GM23338 (cell line): ENCODE measurements around the gene GSX2. TPM values are rescaled to one million over a fixed set of nuclear protein-coding genes. Genes with fewer than 3 reads are reported as not detected.

Source experiments
- ATAC-seq: fragments of 200-7000 bp; cut with Tn5 transposase; 3 replicates; pipeline ENCODE4 v1.9.1; 2020
- DNase-seq: peaks from one replicate; pipeline ENCODE4 v3.0.0-alpha.2; 2015; ENCODE audit warnings: low spot score
- H2AFZ ChIP-seq: fragments of 200-600 bp; sonication (generic); 2 replicates; pipeline ENCODE4 v1.8.0; 2016; ENCODE audit warnings: antibody characterized with exemption, mild to moderate bottlenecking, moderate library complexity
- H3F3A ChIP-seq: fragments of 200-600 bp; sonication (generic); replicated peaks from 2 replicates; pipeline ENCODE4 v1.8.0; 2017; ENCODE audit warnings: antibody characterized with exemption, mixed run types, low read depth
- H3K27ac ChIP-seq: fragments of 200-600 bp; sonication (generic); 2 replicates; pipeline ENCODE4 v1.6.1; 2016; ENCODE audit warnings: low read depth
- H3K27me3 ChIP-seq: fragments of 200-600 bp; sonication (generic); 2 replicates; pipeline ENCODE4 v1.8.0; 2016; ENCODE audit warnings: mild to moderate bottlenecking, mixed run types, moderate library complexity; ENCODE audit not compliant: insufficient read depth
- H3K36me3 ChIP-seq: fragments of 200-600 bp; sonication (generic); 2 replicates; pipeline ENCODE4 v1.8.0; 2016; ENCODE audit warnings: mild to moderate bottlenecking; ENCODE audit not compliant: insufficient read depth
- H3K4me1 ChIP-seq: fragments of 200-600 bp; sonication (generic); 2 replicates; pipeline ENCODE4 v1.8.0; 2016; ENCODE audit warnings: mild to moderate bottlenecking, moderate library complexity; ENCODE audit not compliant: insufficient read depth
- H3K4me2 ChIP-seq: fragments of 200-600 bp; sonication (generic); 2 replicates; pipeline ENCODE4 v1.7.1; 2017; ENCODE audit warnings: mixed run types
- H3K4me3 ChIP-seq: fragments of 200-600 bp; sonication (generic); 2 replicates; pipeline ENCODE4 v1.6.1; 2016; ENCODE audit warnings: mixed run types
- H3K79me2 ChIP-seq: fragments of 200-600 bp; sonication (generic); replicated peaks from 2 replicates; pipeline ENCODE4 v1.8.0; 2017; ENCODE audit warnings: mild to moderate bottlenecking; ENCODE audit not compliant: insufficient read depth
- H3K9me2 ChIP-seq: fragments of 200-600 bp; sonication (generic); 2 replicates; pipeline ENCODE4 v1.8.0; 2017; ENCODE audit not compliant: insufficient read depth
- H4K20me1 ChIP-seq: fragments of 200-600 bp; sonication (generic); replicated peaks from 2 replicates; pipeline ENCODE4 v1.8.0; 2017; ENCODE audit warnings: mild to moderate bottlenecking; ENCODE audit not compliant: insufficient read depth
- H3K27ac Mint-ChIP-seq: 2 replicates; pipeline ENCODE4 v1.8.0; 2020; ENCODE audit warnings: inconsistent platforms, mild to moderate bottlenecking, moderate library complexity, mixed read lengths
- H3K27me3 Mint-ChIP-seq: 3 replicates; pipeline ENCODE4 v1.8.0; 2022; ENCODE audit warnings: low read depth, mild to moderate bottlenecking, moderate library complexity, mixed read lengths, inconsistent platforms; ENCODE audit not compliant: insufficient read depth, poor library complexity
- H3K36me3 Mint-ChIP-seq: 3 replicates; pipeline ENCODE4 v1.8.0; 2021; ENCODE audit warnings: low read depth, mild to moderate bottlenecking, inconsistent platforms, moderate library complexity, mixed read lengths
- H3K4me1 Mint-ChIP-seq: 3 replicates; pipeline ENCODE4 v1.8.0; 2020; ENCODE audit warnings: mild to moderate bottlenecking, inconsistent platforms, mixed read lengths
- H3K4me3 Mint-ChIP-seq: 3 replicates; pipeline ENCODE4 v1.8.0; 2021; ENCODE audit warnings: moderate library complexity, mild to moderate bottlenecking, inconsistent platforms, mixed read lengths
- H3K9me3 Mint-ChIP-seq: 3 replicates; pipeline ENCODE4 v1.8.0; 2020; ENCODE audit warnings: moderate library complexity, mild to moderate bottlenecking, inconsistent platforms, mixed read lengths
- EZH2phosphoT487 ChIP-seq: fragments of 200-600 bp; sonication (generic); IDR thresholded peaks from one replicate; pipeline ENCODE4 v1.8.1; 2018; ENCODE audit warnings: antibody characterized with exemption; ENCODE audit not compliant: unreplicated experiment
- JUNB ChIP-seq: IDR thresholded peaks from one replicate; pipeline ENCODE4 v1.6.1; 2016; ENCODE audit warnings: antibody characterized with exemption; ENCODE audit not compliant: unreplicated experiment
- NANOG ChIP-seq: IDR thresholded peaks from 2 replicates; pipeline ENCODE4 v1.6.1; 2016; ENCODE audit warnings: antibody characterized with exemption, borderline replicate concordance
- STAT1 ChIP-seq: IDR thresholded peaks from one replicate; pipeline ENCODE4 v1.6.1; 2016; ENCODE audit warnings: antibody characterized with exemption; ENCODE audit not compliant: unreplicated experiment
- ZNF114 ChIP-seq: fragments of 250-450 bp; sonication (Bioruptor Pico); IDR thresholded peaks from 2 replicates; pipeline ENCODE4 v1.5.0; 2020; ENCODE audit warnings: mild to moderate bottlenecking, moderate library complexity
- polyA plus RNA-seq: library from polyadenylated mRNA; unstranded; fragments of >200 nt; fragmentation: Nextera tagmentation; extraction: Ambion mirVana; gene quantifications from 2 replicates; pipeline ENCODE4 v1.2.1, GENCODE V29; 2016
- total RNA-seq: library from RNA; depleted of rRNA; stranded (reverse); fragments of >200 nt; shearing (Covaris generic); gene quantifications from 2 replicates; pipeline ENCODE4 v1.2.3, GENCODE V29; 2014
- TF ChIP-seq, protein P1 (sequence below): fragments of 250-450 bp; sonication (Bioruptor Pico); IDR thresholded peaks from 2 replicates; pipeline ENCODE4 v1.5.0; 2020; ENCODE audit warnings: mild to moderate bottlenecking, moderate library complexity
- TF ChIP-seq, protein P2 (sequence below): IDR thresholded peaks from 2 replicates; pipeline ENCODE4 v1.6.1; 2016; ENCODE audit warnings: antibody characterized with exemption

GSX2 gene
- total and polyA plus RNA-seq, 2 experiments from 2014 or later: 0.34 TPM; not detected in 1

DNA sequence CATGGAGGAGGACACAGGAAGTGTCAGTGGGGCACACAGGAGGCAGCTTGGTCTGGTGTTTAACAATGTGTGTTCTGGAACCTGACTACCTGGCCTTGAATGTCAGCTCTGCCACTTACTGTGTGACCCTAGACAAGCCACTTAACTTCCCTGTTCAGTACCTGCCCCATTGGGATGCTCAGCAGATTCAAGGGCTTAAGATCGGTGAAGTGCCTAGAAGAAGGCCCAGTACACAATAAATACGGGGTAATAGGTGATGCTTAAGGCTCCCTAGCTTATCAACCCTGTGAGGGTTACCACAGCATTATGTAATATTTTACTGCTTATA, 33.9 kb upstream of the GSX2 start (continued):
- TF ChIP-seq, protein P1, sequence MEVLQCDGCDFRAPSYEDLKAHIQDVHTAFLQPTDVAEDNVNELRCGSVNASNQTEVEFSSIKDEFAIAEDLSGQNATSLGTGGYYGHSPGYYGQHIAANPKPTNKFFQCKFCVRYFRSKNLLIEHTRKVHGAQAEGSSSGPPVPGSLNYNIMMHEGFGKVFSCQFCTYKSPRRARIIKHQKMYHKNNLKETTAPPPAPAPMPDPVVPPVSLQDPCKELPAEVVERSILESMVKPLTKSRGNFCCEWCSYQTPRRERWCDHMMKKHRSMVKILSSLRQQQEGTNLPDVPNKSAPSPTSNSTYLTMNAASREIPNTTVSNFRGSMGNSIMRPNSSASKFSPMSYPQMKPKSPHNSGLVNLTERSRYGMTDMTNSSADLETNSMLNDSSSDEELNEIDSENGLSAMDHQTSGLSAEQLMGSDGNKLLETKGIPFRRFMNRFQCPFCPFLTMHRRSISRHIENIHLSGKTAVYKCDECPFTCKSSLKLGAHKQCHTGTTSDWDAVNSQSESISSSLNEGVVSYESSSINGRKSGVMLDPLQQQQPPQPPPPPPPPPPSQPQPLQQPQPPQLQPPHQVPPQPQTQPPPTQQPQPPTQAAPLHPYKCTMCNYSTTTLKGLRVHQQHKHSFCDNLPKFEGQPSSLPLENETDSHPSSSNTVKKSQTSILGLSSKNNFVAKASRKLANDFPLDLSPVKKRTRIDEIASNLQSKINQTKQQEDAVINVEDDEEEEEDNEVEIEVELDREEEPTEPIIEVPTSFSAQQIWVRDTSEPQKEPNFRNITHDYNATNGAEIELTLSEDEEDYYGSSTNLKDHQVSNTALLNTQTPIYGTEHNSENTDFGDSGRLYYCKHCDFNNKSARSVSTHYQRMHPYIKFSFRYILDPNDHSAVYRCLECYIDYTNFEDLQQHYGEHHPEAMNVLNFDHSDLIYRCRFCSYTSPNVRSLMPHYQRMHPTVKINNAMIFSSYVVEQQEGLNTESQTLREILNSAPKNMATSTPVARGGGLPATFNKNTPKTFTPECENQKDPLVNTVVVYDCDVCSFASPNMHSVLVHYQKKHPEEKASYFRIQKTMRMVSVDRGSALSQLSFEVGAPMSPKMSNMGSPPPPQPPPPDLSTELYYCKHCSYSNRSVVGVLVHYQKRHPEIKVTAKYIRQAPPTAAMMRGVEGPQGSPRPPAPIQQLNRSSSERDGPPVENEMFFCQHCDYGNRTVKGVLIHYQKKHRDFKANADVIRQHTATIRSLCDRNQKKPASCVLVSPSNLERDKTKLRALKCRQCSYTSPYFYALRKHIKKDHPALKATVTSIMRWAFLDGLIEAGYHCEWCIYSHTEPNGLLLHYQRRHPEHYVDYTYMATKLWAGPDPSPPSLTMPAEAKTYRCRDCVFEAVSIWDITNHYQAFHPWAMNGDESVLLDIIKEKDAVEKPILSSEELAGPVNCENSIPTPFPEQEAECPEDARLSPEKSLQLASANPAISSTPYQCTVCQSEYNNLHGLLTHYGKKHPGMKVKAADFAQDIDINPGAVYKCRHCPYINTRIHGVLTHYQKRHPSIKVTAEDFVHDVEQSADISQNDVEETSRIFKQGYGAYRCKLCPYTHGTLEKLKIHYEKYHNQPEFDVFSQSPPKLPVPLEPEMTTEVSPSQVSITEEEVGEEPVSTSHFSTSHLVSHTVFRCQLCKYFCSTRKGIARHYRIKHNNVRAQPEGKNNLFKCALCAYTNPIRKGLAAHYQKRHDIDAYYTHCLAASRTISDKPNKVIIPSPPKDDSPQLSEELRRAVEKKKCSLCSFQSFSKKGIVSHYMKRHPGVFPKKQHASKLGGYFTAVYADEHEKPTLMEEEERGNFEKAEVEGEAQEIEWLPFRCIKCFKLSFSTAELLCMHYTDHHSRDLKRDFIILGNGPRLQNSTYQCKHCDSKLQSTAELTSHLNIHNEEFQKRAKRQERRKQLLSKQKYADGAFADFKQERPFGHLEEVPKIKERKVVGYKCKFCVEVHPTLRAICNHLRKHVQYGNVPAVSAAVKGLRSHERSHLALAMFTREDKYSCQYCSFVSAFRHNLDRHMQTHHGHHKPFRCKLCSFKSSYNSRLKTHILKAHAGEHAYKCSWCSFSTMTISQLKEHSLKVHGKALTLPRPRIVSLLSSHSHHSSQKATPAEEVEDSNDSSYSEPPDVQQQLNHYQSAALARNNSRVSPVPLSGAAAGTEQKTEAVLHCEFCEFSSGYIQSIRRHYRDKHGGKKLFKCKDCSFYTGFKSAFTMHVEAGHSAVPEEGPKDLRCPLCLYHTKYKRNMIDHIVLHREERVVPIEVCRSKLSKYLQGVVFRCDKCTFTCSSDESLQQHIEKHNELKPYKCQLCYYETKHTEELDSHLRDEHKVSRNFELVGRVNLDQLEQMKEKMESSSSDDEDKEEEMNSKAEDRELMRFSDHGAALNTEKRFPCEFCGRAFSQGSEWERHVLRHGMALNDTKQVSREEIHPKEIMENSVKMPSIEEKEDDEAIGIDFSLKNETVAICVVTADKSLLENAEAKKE (CRISPR knock-in tag): no peak
- TF ChIP-seq EZH2phosphoT487 (no peak), STAT1 (no peak)

DNA sequence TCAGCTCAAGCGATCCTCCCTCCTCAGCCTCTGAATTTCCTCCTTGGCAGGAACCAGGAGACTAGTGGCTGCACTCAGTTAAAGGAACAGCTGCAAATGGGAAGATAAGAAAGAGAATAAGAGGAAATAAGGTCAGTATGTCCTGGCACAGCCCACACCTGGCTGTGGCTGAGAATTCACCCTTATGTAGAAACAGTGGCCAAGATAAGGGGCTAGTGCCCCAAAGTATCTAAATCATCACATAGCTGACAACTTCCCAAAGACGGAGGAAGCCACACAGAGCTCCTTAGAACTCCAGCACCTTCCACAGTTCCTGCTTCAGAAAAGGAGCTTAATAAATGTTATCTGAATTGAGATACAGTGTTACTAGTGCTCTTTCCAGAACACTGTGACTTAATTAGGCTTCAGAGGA, 33.2 kb upstream of the GSX2 start:
- peaks cover 21% of the 10 kb centered on the region for H3K79me2 ChIP-seq
- H3K27ac ChIP-seq: no peak overlapping the region
- H3K9me2 ChIP-seq: no peaks in the 10 kb centered on the region
- no peak overlapping the region for H3K4me3 Mint-ChIP-seq
- peaks cover 14% of the 10 kb centered on the region for H3K27me3 ChIP-seq
- ATAC-seq: no peak
- H3K36me3 Mint-ChIP-seq: no peaks in the 10 kb centered on the region; the same call in 2 of the 3 replicates
- H3K9me3 Mint-ChIP-seq: no peaks in the 10 kb centered on the region
- no peak overlapping the region for H3K27ac Mint-ChIP-seq
- H3K4me1 ChIP-seq: peaks cover 20% of the 10 kb centered on the region
- H3K27me3 Mint-ChIP-seq: peaks cover 2% of the 10 kb centered on the region
- no peaks in the 10 kb centered on the region for H3F3A ChIP-seq
- no peak overlapping the region for H2AFZ ChIP-seq
- H3K36me3 ChIP-seq: no peaks in the 10 kb centered on the region
- H4K20me1 ChIP-seq: no peaks in the 10 kb centered on the region; the same call in 1 of the 2 replicates
- no peak overlapping the region for H3K4me2 ChIP-seq
- TF ChIP-seq JUNB: no peak
- no peak for TF ChIP-seq NANOG
- TF ChIP-seq, protein P2, sequence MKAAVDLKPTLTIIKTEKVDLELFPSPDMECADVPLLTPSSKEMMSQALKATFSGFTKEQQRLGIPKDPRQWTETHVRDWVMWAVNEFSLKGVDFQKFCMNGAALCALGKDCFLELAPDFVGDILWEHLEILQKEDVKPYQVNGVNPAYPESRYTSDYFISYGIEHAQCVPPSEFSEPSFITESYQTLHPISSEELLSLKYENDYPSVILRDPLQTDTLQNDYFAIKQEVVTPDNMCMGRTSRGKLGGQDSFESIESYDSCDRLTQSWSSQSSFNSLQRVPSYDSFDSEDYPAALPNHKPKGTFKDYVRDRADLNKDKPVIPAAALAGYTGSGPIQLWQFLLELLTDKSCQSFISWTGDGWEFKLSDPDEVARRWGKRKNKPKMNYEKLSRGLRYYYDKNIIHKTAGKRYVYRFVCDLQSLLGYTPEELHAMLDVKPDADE: no peak
- TF ChIP-seq ZNF114 (CRISPR knock-in tag): no peak
- H3K4me3 ChIP-seq: no peak overlapping the region
- DNase-seq: no peak
- peaks cover 19% of the 10 kb centered on the region for H3K4me1 Mint-ChIP-seq
